ACC112 (cell line): ENCODE data around the gene CADPS2.

Experiments
- H2AFZ ChIP-seq: fragments of 200-600 bp; sonication (generic); one replicate; pipeline ENCODE4 v1.6.0; 2017; ENCODE audit warnings: antibody characterized with exemption, low read length; ENCODE audit not compliant: unreplicated experiment
- H3K27ac ChIP-seq: fragments of 200-600 bp; sonication (generic); 2 replicates; pipeline ENCODE4 v1.5.1; 2014; ENCODE audit warnings: low read depth, mild to moderate bottlenecking, antibody characterized with exemption, low read length, moderate library complexity
- H3K27me3 ChIP-seq: fragments of 200-600 bp; sonication (generic); 2 replicates; pipeline ENCODE4 v1.6.1; 2014; ENCODE audit warnings: mild to moderate bottlenecking, antibody characterized with exemption, low read length, moderate library complexity, mixed read lengths; ENCODE audit not compliant: insufficient read depth
- H3K36me3 ChIP-seq: fragments of 200-600 bp; sonication (generic); 2 replicates; pipeline ENCODE4 v1.6.1; 2016; ENCODE audit warnings: mild to moderate bottlenecking, antibody characterized with exemption, low read length, moderate library complexity, mixed read lengths; ENCODE audit not compliant: insufficient read depth
- H3K4me1 ChIP-seq: fragments of 200-600 bp; sonication (generic); one replicate; pipeline ENCODE4 v1.6.1; 2016; ENCODE audit warnings: low read length, mixed read lengths; ENCODE audit not compliant: insufficient read depth, unreplicated experiment, control insufficient read depth
- H3K4me3 ChIP-seq: fragments of 200-600 bp; sonication (generic); 2 replicates; pipeline ENCODE4 v1.5.1; 2014; ENCODE audit warnings: mild to moderate bottlenecking, low read depth, low read length
- H3K79me2 ChIP-seq: fragments of 200-600 bp; sonication (generic); one replicate; pipeline ENCODE4 v1.6.0; 2016; ENCODE audit warnings: low read length; ENCODE audit not compliant: control insufficient read depth, unreplicated experiment, insufficient read depth

Gene CADPS2

GRCh38 chr7:122438492-122438891 lies 447.8 kb downstream of the CADPS2 start:
- Histone ChIP-seq H3K27me3 (no peaks in the 10 kb centered on the region), H3K36me3 (no peaks in the 10 kb centered on the region), H3K79me2 (no peaks in the 10 kb centered on the region), H3K27ac (no peak overlapping the region), H3K4me3 (no peak overlapping the region), H2AFZ (no peak overlapping the region), H3K4me1 (no peaks in the 10 kb centered on the region)

- Histone ChIP-seq H3K27ac (no peak overlapping the region), H3K4me1 (no peaks in the 10 kb centered on the region), H3K36me3 (no peaks in the 10 kb centered on the region), H3K27me3 (no peaks in the 10 kb centered on the region), H3K4me3 (no peak overlapping the region), H3K79me2 (no peaks in the 10 kb centered on the region), H2AFZ (no peak overlapping the region)
Measured at GRCh38 chr7:122438006-122438405, 448.3 kb downstream of the CADPS2 start.

- Histone ChIP-seq H3K4me1 (peaks cover 10% of the 10 kb centered on the region), H3K27me3 (no peaks in the 10 kb centered on the region), H2AFZ (no peak overlapping the region), H3K79me2 (no peaks in the 10 kb centered on the region), H3K4me3 (no peak overlapping the region), H3K36me3 (no peaks in the 10 kb centered on the region), H3K27ac (no peak overlapping the region)
Measured at GRCh38 chr7:122433765-122434164, 452.5 kb downstream of the CADPS2 start.

GRCh38 chr7:122430710-122431109 lies 455.6 kb downstream of the CADPS2 start:
- Histone ChIP-seq H3K4me1 (peaks cover 10% of the 10 kb centered on the region), H2AFZ (no peak overlapping the region), H3K27ac (no peak overlapping the region)

GRCh38 chr7:122429926-122430325 lies 456.3 kb downstream of the CADPS2 start:
- H3K4me3 ChIP-seq: no peak overlapping the region
- no peaks in the 10 kb centered on the region for H3K79me2 ChIP-seq
- peaks cover 10% of the 10 kb centered on the region for H3K4me1 ChIP-seq
- no peak overlapping the region for H2AFZ ChIP-seq
- H3K27me3 ChIP-seq: no peaks in the 10 kb centered on the region
- no peak overlapping the region for H3K27ac ChIP-seq
- H3K36me3 ChIP-seq: no peaks in the 10 kb centered on the region

More at GRCh38 chr7:122430710-122431109, 455.6 kb downstream of the CADPS2 start:
- H3K27me3 ChIP-seq: no peaks in the 10 kb centered on the region
- no peaks in the 10 kb centered on the region for H3K79me2 ChIP-seq
- no peaks in the 10 kb centered on the region for H3K36me3 ChIP-seq
- no peak overlapping the region for H3K4me3 ChIP-seq

- no peaks in the 10 kb centered on the region for H3K79me2 ChIP-seq
- no peaks in the 10 kb centered on the region for H3K36me3 ChIP-seq
- no peaks in the 10 kb centered on the region for H3K27me3 ChIP-seq
- H3K27ac ChIP-seq: no peak overlapping the region
- no peak overlapping the region for H3K4me3 ChIP-seq
- peaks cover 5% of the 10 kb centered on the region for H3K4me1 ChIP-seq
- H2AFZ ChIP-seq: no peak overlapping the region
Measured at GRCh38 chr7:122425731-122426130, 460.5 kb downstream of the CADPS2 start.

GRCh38 chr7:122423591-122423990 lies 462.7 kb downstream of the CADPS2 start:
- no peak overlapping the region for H3K27ac ChIP-seq
- no peaks in the 10 kb centered on the region for H3K79me2 ChIP-seq
- no peaks in the 10 kb centered on the region for H3K4me1 ChIP-seq
- H3K4me3 ChIP-seq: no peak overlapping the region
- H3K27me3 ChIP-seq: no peaks in the 10 kb centered on the region
- H3K36me3 ChIP-seq: no peaks in the 10 kb centered on the region
- no peak overlapping the region for H2AFZ ChIP-seq

GRCh38 chr7:122416336-122416735 lies 469.9 kb downstream of the CADPS2 start:
- Histone ChIP-seq H3K79me2 (no peaks in the 10 kb centered on the region), H2AFZ (no peak overlapping the region), H3K4me1 (peaks cover 8% of the 10 kb centered on the region), H3K27ac (no peak overlapping the region), H3K4me3 (no peak overlapping the region), H3K27me3 (no peaks in the 10 kb centered on the region), H3K36me3 (no peaks in the 10 kb centered on the region)

GRCh38 chr7:122415510-122415909 lies 470.8 kb downstream of the CADPS2 start:
- H3K4me1 ChIP-seq: peaks cover 8% of the 10 kb centered on the region
- H3K27ac ChIP-seq: no peak overlapping the region
- H3K4me3 ChIP-seq: no peak overlapping the region
- H3K36me3 ChIP-seq: no peaks in the 10 kb centered on the region
- H2AFZ ChIP-seq: no peak overlapping the region
- no peaks in the 10 kb centered on the region for H3K79me2 ChIP-seq
- no peaks in the 10 kb centered on the region for H3K27me3 ChIP-seq

GRCh38 chr7:122413339-122413738 lies 472.9 kb downstream of the CADPS2 start:
- Histone ChIP-seq H3K4me1 (peaks cover 8% of the 10 kb centered on the region), H3K27ac (no peak overlapping the region), H2AFZ (no peak overlapping the region), H3K4me3 (no peak overlapping the region), H3K36me3 (no peaks in the 10 kb centered on the region), H3K27me3 (no peaks in the 10 kb centered on the region), H3K79me2 (no peaks in the 10 kb centered on the region)

GRCh38 chr7:122412883-122413282 lies 473.4 kb downstream of the CADPS2 start:
- no peak overlapping the region for H2AFZ ChIP-seq
- H3K27ac ChIP-seq: no peak overlapping the region
- no peak overlapping the region for H3K4me3 ChIP-seq
- H3K4me1 ChIP-seq: peaks cover 8% of the 10 kb centered on the region
- H3K27me3 ChIP-seq: no peaks in the 10 kb centered on the region
- no peaks in the 10 kb centered on the region for H3K79me2 ChIP-seq
- H3K36me3 ChIP-seq: no peaks in the 10 kb centered on the region
